ENCODE measurements around the gene MSGN1. TPM values are rescaled to one million over a fixed set of nuclear protein-coding genes. Genes with fewer than 3 reads are reported as not detected.

The MSGN1 gene
- total and polyA plus RNA-seq, 2 donors from 2014 or later: not detected

- Histone ChIP-seq H3K4me3 (ENCODE audit: low read length in 3 of 3) (no peak overlapping the region), H3K4me1 (ENCODE audit: control insufficient read depth in 2 of 3, insufficient read depth in 2 of 3, low read depth in 1 of 3, low read length in 3 of 3) (no peaks in the 10 kb centered on the region), H3K27ac (ENCODE audit: low read depth in 2 of 2, low read length in 2 of 2) (no peak overlapping the region), H3K27me3 (ENCODE audit: control insufficient read depth, insufficient read depth, low read length) (no peaks in the 10 kb centered on the region), H3K9ac (ENCODE audit: low read length in 3 of 3) (no peak overlapping the region), H3K9me3 (ENCODE audit: control insufficient read depth in 2 of 3, insufficient read depth in 1 of 3, low read length in 3 of 3) (no peaks in the 10 kb centered on the region), H3K36me3 (ENCODE audit: control insufficient read depth in 2 of 3, insufficient read depth in 3 of 3, low read length in 3 of 3) (peaks cover 0 to 2% (median 2%) of the 10 kb centered on the region in 3 donors)
- DNase-seq (no peak), FAIRE-seq (no peak)
- intact Hi-C loops (cut with DNase I): no loop called here
- TF ChIP-seq CTCF (IDR thresholded peaks at IDR 0.05; ENCODE audit: borderline replicate concordance, extremely low read depth, insufficient read depth): no peak
These were observed 43.7 kb upstream of the MSGN1 start for GRCh38 chr2:17772532-17772931.

- Histone ChIP-seq H3K36me3 (ENCODE audit: control insufficient read depth in 2 of 3, insufficient read depth in 3 of 3, low read length in 3 of 3) (no peaks in the 10 kb centered on the region), H3K27me3 (ENCODE audit: control insufficient read depth, insufficient read depth, low read length) (no peaks in the 10 kb centered on the region), H3K9me3 (ENCODE audit: control insufficient read depth in 2 of 3, insufficient read depth in 1 of 3, low read length in 3 of 3) (no peaks in the 10 kb centered on the region), H3K27ac (ENCODE audit: low read depth in 2 of 2, low read length in 2 of 2) (no peak overlapping the region), H3K4me3 (ENCODE audit: low read length in 3 of 3) (no peak overlapping the region), H3K9ac (ENCODE audit: low read length in 3 of 3) (no peak overlapping the region), H3K4me1 (ENCODE audit: control insufficient read depth in 2 of 3, insufficient read depth in 2 of 3, low read depth in 1 of 3, low read length in 3 of 3) (no peaks in the 10 kb centered on the region)
- no peak for TF ChIP-seq CTCF (IDR thresholded peaks at IDR 0.05; ENCODE audit: borderline replicate concordance, extremely low read depth, insufficient read depth)
- FAIRE-seq: no peak
- DNase-seq: no peak
- intact Hi-C loops (cut with DNase I): no loop called here
These were observed 35.7 kb upstream of the MSGN1 start for GRCh38 chr2:17780546-17780945.

- Histone ChIP-seq H3K36me3 (ENCODE audit: control insufficient read depth in 2 of 3, insufficient read depth in 3 of 3, low read length in 3 of 3) (no peaks in the 10 kb centered on the region), H3K27me3 (ENCODE audit: control insufficient read depth, insufficient read depth, low read length) (no peaks in the 10 kb centered on the region), H3K27ac (ENCODE audit: low read depth in 2 of 2, low read length in 2 of 2) (no peak overlapping the region), H3K9me3 (ENCODE audit: control insufficient read depth in 2 of 3, insufficient read depth in 1 of 3, low read length in 3 of 3) (no peaks in the 10 kb centered on the region), H3K4me1 (ENCODE audit: control insufficient read depth in 2 of 3, insufficient read depth in 2 of 3, low read depth in 1 of 3, low read length in 3 of 3) (no peaks in the 10 kb centered on the region), H3K4me3 (ENCODE audit: low read length in 3 of 3) (no peak overlapping the region), H3K9ac (ENCODE audit: low read length in 3 of 3) (no peak overlapping the region)
- FAIRE-seq (no peak), DNase-seq (no peak)
- intact Hi-C loops (cut with DNase I): no loop called here
- TF ChIP-seq CTCF (IDR thresholded peaks at IDR 0.05; ENCODE audit: borderline replicate concordance, extremely low read depth, insufficient read depth): no peak
These were observed 34.8 kb upstream of the MSGN1 start for GRCh38 chr2:17781482-17781881.

GRCh38 chr2:17786727-17787126 is 29.5 kb upstream of the MSGN1 start:
- intact Hi-C loops (cut with DNase I): no loop called here
- no peaks in the 10 kb centered on the region for H3K27me3 ChIP-seq (ENCODE audit: control insufficient read depth, insufficient read depth, low read length)
- no peak overlapping the region for H3K27ac ChIP-seq (ENCODE audit: low read depth in 2 of 2, low read length in 2 of 2)
- H3K4me3 ChIP-seq (ENCODE audit: low read length in 3 of 3): no peak overlapping the region
- TF ChIP-seq CTCF (IDR thresholded peaks at IDR 0.05; ENCODE audit: borderline replicate concordance, extremely low read depth, insufficient read depth): no peak
- no peaks in the 10 kb centered on the region for H3K36me3 ChIP-seq (ENCODE audit: control insufficient read depth in 2 of 3, insufficient read depth in 3 of 3, low read length in 3 of 3)
- FAIRE-seq (no peak), DNase-seq (no peak)
- H3K9ac ChIP-seq (ENCODE audit: low read length in 3 of 3): no peak overlapping the region
- H3K9me3 ChIP-seq (ENCODE audit: control insufficient read depth in 2 of 3, insufficient read depth in 1 of 3, low read length in 3 of 3): no peaks in the 10 kb centered on the region
- H3K4me1 ChIP-seq (ENCODE audit: control insufficient read depth in 2 of 3, insufficient read depth in 2 of 3, low read depth in 1 of 3, low read length in 3 of 3): no peaks in the 10 kb centered on the region
